Forelimb muscle (tissue), 1 donor: ENCODE results near the gene ECEL1. TPM values are rescaled to one million over a fixed set of nuclear protein-coding genes. Genes with fewer than 3 reads are reported as not detected.

ENCODE experiments used
- DNase-seq: peaks from one replicate; pipeline ENCODE4 v3.0.0-alpha.2; 2013; ENCODE audit warnings: low read depth
- polyA plus RNA-seq: library from polyadenylated mRNA; unstranded; fragments of 120-200 nt; gene quantifications from one replicate; pipeline ENCODE4 v1.2.1, GENCODE V29; 2013; ENCODE audit not compliant: insufficient read length

Gene ECEL1
- polyA plus RNA-seq, 1 donor, result 0.51 TPM

- DNase-seq, result no peak
Measured at GRCh38 chr2:232483923-232484627, 3.6 kb downstream of the ECEL1 start.

- DNase-seq, result no peak
Measured at GRCh38 chr2:232483311-232483922, 4.2 kb downstream of the ECEL1 start.

GRCh38 chr2:232482301-232483238, 5.1 kb downstream of the ECEL1 start:
- DNase-seq, result no peak

GRCh38 chr2:232481322-232482140, 6.1 kb downstream of the ECEL1 start:
- DNase-seq, result no peak

- no peak for DNase-seq
Measured at GRCh38 chr2:232480201-232481190, 7.1 kb downstream of the ECEL1 start.

GRCh38 chr2:232479341-232480200, 8.1 kb downstream of the ECEL1 start:
- no peak for DNase-seq

GRCh38 chr2:232478571-232479340, 8.9 kb downstream of the ECEL1 start:
- DNase-seq, result no peak

GRCh38 chr2:232477751-232478510, 9.7 kb downstream of the ECEL1 start:
- DNase-seq, result no peak

GRCh38 chr2:232476791-232477190, 10.8 kb downstream of the ECEL1 start:
- no peak for DNase-seq

GRCh38 chr2:232476045-232476444, 11.6 kb downstream of the ECEL1 start:
- DNase-seq, result no peak

GRCh38 chr2:232473467-232473890, 14.2 kb downstream of the ECEL1 start:
- no peak for DNase-seq

- no peak for DNase-seq
Measured at GRCh38 chr2:232466221-232466620, 21.4 kb downstream of the ECEL1 start.

- DNase-seq, result no peak
Measured at GRCh38 chr2:232465061-232465460, 22.6 kb downstream of the ECEL1 start.

- no peak for DNase-seq
Measured at GRCh38 chr2:232464544-232464885, 23.1 kb downstream of the ECEL1 start.

- DNase-seq, result no peak
Measured at GRCh38 chr2:232463701-232464543, 23.7 kb downstream of the ECEL1 start.

- DNase-seq, result no peak
Measured at GRCh38 chr2:232460171-232460570, 27.5 kb downstream of the ECEL1 start.
